ENCODE measurements around the gene COL23A1. TPM values are rescaled to one million over a fixed set of nuclear protein-coding genes. Genes with fewer than 3 reads are reported as not detected.

Gene COL23A1
- not detected in 2 replicates for total RNA-seq

GRCh38 chr5:178590141-178590923 lies at the start of gene COL23A1:
Gene COL23A1, minus strand, starts transcription at chr5:178590393.

GRCh38 chr5:178626484-178627258 lies 36.5 kb upstream of the COL23A1 start, which contains the start of gene CLK4:
Gene CLK4, minus strand, starts transcription at chr5:178627050. Its CDS starts 3,634 bp downstream, at chr5:178623416.

GRCh38 chr5:178232124-178232919 lies 357.9 kb downstream of the COL23A1 start, which contains the start of gene PHYKPL:
Gene PHYKPL, minus strand, starts transcription at chr5:178232802. Its CDS starts 252 bp downstream, at chr5:178232550.

GRCh38 chr5:178204182-178204934 lies 385.8 kb downstream of the COL23A1 start, which contains the start of gene HNRNPAB:
Gene HNRNPAB, plus strand, starts transcription at chr5:178204533. Its CDS starts 305 bp downstream, at chr5:178204838.

Other genes with a start within 250 kb of the COL23A1 start
- gene CLK4, start 36.7 kb upstream of the COL23A1 start, total RNA-seq, result 3.9 and 6.8 TPM in 2 replicates
- gene ZNF354A, start 140.3 kb upstream of the COL23A1 start, total RNA-seq, result 4.2 and 6.5 TPM in 2 replicates